ENCODE data around the gene BRPF1.

Gene BRPF1

GRCh38 chr3:9688961-9689360, 42.6 kb upstream of the BRPF1 start:
- H3K27ac ChIP-seq: no peak overlapping the region
- TF ChIP-seq CTCF (IDR thresholded peaks at IDR 0.05): no peak
- TF ChIP-seq ZFX (IDR thresholded peaks at IDR 0.05; ENCODE audit: borderline replicate concordance): no peak

GRCh38 chr3:9689757-9690156, 41.8 kb upstream of the BRPF1 start:
- no peak overlapping the region for H3K27ac ChIP-seq
- TF ChIP-seq ZFX (IDR thresholded peaks at IDR 0.05; ENCODE audit: borderline replicate concordance) (no peak), CTCF (IDR thresholded peaks at IDR 0.05) (no peak)

- H3K27ac ChIP-seq: no peak overlapping the region
- TF ChIP-seq ZFX (IDR thresholded peaks at IDR 0.05; ENCODE audit: borderline replicate concordance) (no peak), CTCF (IDR thresholded peaks at IDR 0.05) (no peak)
Observed at GRCh38 chr3:9690451-9691450, 40.8 kb upstream of the BRPF1 start.

- no peak overlapping the region for H3K27ac ChIP-seq
- TF ChIP-seq ZFX (IDR thresholded peaks at IDR 0.05; ENCODE audit: borderline replicate concordance) (no peak), CTCF (IDR thresholded peaks at IDR 0.05) (no peak)
Observed at GRCh38 chr3:9691636-9692035, 39.9 kb upstream of the BRPF1 start.

- TF ChIP-seq ZFX (IDR thresholded peaks at IDR 0.05; ENCODE audit: borderline replicate concordance) (no peak), CTCF (IDR thresholded peaks at IDR 0.05) (no peak)
- H3K27ac ChIP-seq: no peak overlapping the region
Observed at GRCh38 chr3:9692416-9692815, 39.1 kb upstream of the BRPF1 start.

- no peak overlapping the region for H3K27ac ChIP-seq
- TF ChIP-seq ZFX (IDR thresholded peaks at IDR 0.05; ENCODE audit: borderline replicate concordance) (no peak), CTCF (IDR thresholded peaks at IDR 0.05) (no peak)
Observed at GRCh38 chr3:9695345-9695744, 36.2 kb upstream of the BRPF1 start.

GRCh38 chr3:9695746-9696145, 35.8 kb upstream of the BRPF1 start:
- no peak overlapping the region for H3K27ac ChIP-seq
- TF ChIP-seq ZFX (IDR thresholded peaks at IDR 0.05; ENCODE audit: borderline replicate concordance) (no peak), CTCF (IDR thresholded peaks at IDR 0.05) (no peak)

Data from 22Rv1 (cell line).